Measurements from ENCODE around the gene CD320.
"Not testable (repeated sequence)": the region's sequence is repeated elsewhere in the genome, so short reads cannot be mapped to it uniquely, and the experiment has no call there.

CD320 gene

DNA sequence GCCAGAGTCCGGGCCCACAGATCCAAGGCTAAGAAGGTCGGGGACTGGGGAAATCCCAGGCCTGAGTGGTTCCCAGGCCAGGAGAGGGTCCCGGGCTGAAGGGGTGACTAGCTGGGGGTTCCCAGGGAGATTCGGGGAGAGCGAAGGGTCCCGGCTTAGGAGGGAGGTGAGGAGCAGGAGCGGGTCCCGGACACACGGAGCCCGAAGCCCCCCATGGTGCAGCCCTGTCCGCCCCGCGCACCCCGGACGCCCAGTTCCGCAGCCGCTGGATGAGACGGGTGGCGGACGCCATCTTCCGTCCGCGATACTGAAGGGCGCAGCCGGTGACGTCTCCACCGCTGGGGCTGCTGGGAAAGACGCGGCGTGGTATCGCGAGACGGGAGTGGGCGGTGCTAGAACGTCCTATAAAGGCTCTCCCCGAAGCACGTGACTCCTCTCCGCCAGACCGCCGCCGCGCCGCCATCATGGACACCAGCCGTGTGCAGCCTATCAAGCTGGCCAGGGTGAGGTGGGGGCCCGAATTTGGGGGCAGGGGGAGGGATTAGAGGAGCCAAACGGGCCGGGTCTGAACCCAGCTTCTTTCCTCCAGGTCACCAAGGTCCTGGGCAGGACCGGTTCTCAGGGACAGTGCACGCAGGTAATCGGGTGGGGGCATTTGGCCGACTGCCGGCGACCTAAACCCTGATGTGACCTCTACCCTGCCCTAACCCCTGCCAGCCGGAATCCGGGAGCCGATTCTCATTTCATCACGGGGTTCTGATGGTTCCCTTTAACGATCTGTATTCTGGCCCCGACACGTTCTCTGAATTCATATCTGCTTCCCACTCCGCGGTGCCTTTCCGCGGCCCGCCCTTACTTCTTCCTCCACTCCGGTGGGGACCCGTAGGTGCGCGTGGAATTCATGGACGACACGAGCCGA is 13.2 kb upstream of the CD320 start, which contains the start of the genes NDUFA7 and RPS28:
NDUFA7 (minus strand) TSS at position 309 of the 919 bp plus-strand sequence; CDS start at position 292, 17 bp downstream.
RPS28 (plus strand) TSS at position 430 of the 919 bp plus-strand sequence; CDS start at position 465, 35 bp downstream.
- H3K4me3 ChIP-seq (ENCODE audit: low read length), result peak within 1 kb of the TSS; percentile 100
- DNase-seq (ENCODE audit: low read depth), result peak; percentile 95
- TF ChIP-seq, protein P1, sequence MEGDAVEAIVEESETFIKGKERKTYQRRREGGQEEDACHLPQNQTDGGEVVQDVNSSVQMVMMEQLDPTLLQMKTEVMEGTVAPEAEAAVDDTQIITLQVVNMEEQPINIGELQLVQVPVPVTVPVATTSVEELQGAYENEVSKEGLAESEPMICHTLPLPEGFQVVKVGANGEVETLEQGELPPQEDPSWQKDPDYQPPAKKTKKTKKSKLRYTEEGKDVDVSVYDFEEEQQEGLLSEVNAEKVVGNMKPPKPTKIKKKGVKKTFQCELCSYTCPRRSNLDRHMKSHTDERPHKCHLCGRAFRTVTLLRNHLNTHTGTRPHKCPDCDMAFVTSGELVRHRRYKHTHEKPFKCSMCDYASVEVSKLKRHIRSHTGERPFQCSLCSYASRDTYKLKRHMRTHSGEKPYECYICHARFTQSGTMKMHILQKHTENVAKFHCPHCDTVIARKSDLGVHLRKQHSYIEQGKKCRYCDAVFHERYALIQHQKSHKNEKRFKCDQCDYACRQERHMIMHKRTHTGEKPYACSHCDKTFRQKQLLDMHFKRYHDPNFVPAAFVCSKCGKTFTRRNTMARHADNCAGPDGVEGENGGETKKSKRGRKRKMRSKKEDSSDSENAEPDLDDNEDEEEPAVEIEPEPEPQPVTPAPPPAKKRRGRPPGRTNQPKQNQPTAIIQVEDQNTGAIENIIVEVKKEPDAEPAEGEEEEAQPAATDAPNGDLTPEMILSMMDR (IDR thresholded peaks at IDR 0.05; ENCODE audit: insufficient read depth, low read depth, low read length, missing control alignments), result no peak

GRCh38 chr19:8320564-8321066 is 12.5 kb upstream of the CD320 start:
- peak overlapping the region; percentile 100 for H3K4me3 ChIP-seq (ENCODE audit: low read length)
- TF ChIP-seq, protein P1 (IDR thresholded peaks at IDR 0.05; ENCODE audit: insufficient read depth, low read depth, low read length, missing control alignments), result peak; percentile 1
- no peak for DNase-seq (ENCODE audit: low read depth)

DNA sequence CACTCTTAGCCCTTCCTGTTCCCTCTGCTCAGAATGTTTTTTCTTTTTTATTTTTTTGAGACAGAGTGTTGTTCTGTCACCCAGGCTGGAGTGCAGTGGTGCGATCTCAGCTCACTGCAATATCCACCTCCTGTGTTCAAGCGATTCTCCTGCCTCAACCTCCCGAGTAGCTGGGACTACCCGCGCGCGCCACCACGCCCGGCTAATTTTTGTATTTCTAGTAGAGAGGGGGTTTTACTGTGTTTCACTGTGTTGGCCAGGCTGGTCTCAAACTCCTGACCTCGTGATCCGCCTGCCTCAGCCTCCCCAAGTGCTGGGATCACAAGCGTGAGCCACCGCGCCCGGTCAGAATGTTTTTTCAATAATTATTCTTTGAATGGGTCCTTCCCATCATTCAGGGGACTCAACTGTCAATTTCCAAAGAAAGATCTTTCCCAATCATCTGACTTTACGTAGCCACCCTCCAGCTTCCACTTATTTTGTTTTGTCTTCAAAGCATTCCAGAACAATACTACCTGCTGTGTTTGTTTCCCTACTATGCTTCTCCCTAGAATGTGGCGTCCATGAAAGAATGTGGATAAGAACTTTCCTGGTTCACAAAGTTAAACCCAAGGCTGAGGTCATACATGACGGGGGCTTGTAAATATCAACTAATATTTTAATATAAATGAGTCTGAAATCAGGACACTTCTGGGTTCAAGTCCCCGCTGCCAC is 11.8 kb upstream of the CD320 start:
- TF ChIP-seq, protein P1 (IDR thresholded peaks at IDR 0.05; ENCODE audit: insufficient read depth, low read depth, low read length, missing control alignments), result no peak
- DNase-seq (ENCODE audit: low read depth), result no peak
- H3K4me3 ChIP-seq (ENCODE audit: low read length), result peak overlapping the region; percentile 100

- DNase-seq (ENCODE audit: low read depth); H3K4me3 ChIP-seq (ENCODE audit: low read length): not testable (repeated sequence)
Observed at GRCh38 chr19:8318835-8319234, 10.7 kb upstream of the CD320 start.

DNA sequence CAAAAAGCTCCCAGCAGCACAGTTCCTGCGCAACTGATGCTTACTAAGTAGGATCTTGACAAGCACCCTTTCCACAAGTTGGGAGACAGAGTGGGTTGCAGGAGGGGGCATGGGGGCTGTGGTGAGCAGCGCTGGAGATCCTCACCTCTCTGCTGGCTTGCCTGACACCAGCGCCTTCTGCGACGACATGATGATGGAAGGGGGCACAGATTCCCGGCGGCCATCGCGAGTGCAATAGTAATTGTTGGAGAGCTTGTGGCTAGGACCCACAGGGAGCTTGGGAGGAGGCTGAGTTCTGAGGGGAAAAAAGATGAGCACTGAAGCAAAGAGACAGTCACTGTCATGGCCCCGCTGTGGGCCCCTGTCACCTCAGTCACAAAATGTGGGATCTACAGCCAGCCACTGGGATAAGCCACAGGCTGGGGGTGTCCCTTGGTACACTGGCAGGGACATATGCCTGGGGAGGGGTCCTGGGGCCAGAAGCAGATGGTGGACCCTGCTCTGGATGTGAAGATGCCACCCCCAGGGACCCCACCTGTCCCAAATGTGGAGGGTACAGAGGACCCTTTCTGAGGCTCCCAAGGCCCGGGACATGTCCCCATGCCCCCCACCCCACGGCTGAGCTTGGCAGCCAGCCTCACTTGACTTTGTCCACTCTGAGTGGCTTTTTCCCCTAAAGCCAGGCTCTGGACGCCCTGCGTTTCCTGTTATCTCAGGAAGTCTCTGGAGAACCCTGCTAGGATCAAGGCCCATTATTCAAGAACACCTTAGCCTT is 8.4 kb upstream of the CD320 start:
- TF ChIP-seq, protein P1 (IDR thresholded peaks at IDR 0.05; ENCODE audit: insufficient read depth, low read depth, low read length, missing control alignments), result no peak
- DNase-seq (ENCODE audit: low read depth), result no peak
- no peak overlapping the region for H3K4me3 ChIP-seq (ENCODE audit: low read length)

GRCh38 chr19:8314981-8315640 is 7.0 kb upstream of the CD320 start:
- not testable (repeated sequence) for H3K4me3 ChIP-seq (ENCODE audit: low read length); DNase-seq (ENCODE audit: low read depth)
